ENCODE measurements around the gene TAF11.
"Not testable (repeated sequence)": the region's sequence is repeated elsewhere in the genome, so short reads cannot be mapped to it uniquely, and the experiment has no call there.

DNA sequence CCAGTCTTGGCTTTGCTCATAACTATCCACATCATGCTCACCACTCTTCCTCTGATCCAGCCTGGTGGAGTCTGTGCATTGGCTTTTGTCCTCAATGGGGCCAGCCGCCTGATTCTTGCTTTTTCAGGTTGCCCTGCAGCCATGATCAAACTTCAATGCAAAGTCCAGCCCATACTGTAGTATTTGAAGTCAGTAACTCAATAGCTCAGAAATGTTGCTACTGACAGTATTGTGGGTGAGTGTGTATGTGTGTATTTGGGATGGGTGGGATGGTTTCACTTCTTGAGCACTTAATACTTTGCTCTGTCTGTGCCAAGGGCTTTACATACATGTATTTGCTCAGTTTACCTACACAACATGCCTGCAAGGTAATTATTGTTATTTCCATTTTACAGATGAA is 11.9 kb upstream of the TAF11 start:
- TF ChIP-seq, protein P1, sequence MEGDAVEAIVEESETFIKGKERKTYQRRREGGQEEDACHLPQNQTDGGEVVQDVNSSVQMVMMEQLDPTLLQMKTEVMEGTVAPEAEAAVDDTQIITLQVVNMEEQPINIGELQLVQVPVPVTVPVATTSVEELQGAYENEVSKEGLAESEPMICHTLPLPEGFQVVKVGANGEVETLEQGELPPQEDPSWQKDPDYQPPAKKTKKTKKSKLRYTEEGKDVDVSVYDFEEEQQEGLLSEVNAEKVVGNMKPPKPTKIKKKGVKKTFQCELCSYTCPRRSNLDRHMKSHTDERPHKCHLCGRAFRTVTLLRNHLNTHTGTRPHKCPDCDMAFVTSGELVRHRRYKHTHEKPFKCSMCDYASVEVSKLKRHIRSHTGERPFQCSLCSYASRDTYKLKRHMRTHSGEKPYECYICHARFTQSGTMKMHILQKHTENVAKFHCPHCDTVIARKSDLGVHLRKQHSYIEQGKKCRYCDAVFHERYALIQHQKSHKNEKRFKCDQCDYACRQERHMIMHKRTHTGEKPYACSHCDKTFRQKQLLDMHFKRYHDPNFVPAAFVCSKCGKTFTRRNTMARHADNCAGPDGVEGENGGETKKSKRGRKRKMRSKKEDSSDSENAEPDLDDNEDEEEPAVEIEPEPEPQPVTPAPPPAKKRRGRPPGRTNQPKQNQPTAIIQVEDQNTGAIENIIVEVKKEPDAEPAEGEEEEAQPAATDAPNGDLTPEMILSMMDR (IDR thresholded peaks at IDR 0.05; ENCODE audit: low read depth, low read length, missing input control) = not testable (repeated sequence)
- TF ChIP-seq SP1 (IDR thresholded peaks at IDR 0.05); YY1 (IDR thresholded peaks at IDR 0.05); RXRA (IDR thresholded peaks at IDR 0.05); FOXA1 (IDR thresholded peaks at IDR 0.05); TAF1 (conservative IDR thresholded peaks at IDR 0.05); EGR1 (IDR thresholded peaks at IDR 0.05; ENCODE audit: low read depth in 2 of 2); FOXA2 (IDR thresholded peaks at IDR 0.05): not testable (repeated sequence)

Measured in liver (tissue), 3 donors.